ENCODE measurements around the gene EXOC4. TPM values are rescaled to one million over a fixed set of nuclear protein-coding genes. Genes with fewer than 3 reads are reported as not detected.

The EXOC4 gene
- total RNA-seq, 1 donor from 2014 or later = 94.0 TPM

DNA sequence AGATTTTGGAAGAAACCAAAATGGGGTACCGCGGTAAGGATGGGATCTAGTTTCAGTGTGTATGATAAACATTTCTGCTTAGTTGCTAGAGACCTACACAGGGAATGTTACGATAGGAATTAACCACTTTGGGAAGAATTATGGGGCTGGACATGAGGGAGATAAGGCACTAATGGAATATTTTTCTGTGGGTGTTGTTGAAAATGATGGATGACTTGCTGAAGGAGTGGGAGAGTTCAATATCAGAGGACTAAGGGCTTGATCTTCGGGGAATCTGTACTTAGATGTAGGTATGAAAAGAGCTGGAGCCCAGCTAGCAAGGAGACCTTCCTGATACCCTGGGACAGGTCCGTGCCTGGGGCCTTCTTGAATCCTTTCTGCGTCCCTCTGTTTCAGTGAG lies 303.7 kb downstream of the EXOC4 start:
- peaks cover 6% of the 10 kb centered on the region for H3K4me1 Mint-ChIP-seq (ENCODE audit: unreplicated experiment)
- no peaks in the 10 kb centered on the region for H3K36me3 Mint-ChIP-seq (ENCODE audit: low read depth, unreplicated experiment)
- H3K27ac Mint-ChIP-seq (ENCODE audit: unreplicated experiment) = no peak overlapping the region
- H3K27me3 Mint-ChIP-seq (ENCODE audit: unreplicated experiment) = no peaks in the 10 kb centered on the region
- H3K4me3 Mint-ChIP-seq (ENCODE audit: unreplicated experiment) = no peak overlapping the region
- no peaks in the 10 kb centered on the region for H3K9me3 Mint-ChIP-seq (ENCODE audit: unreplicated experiment)
- TF ChIP-seq, protein P1, sequence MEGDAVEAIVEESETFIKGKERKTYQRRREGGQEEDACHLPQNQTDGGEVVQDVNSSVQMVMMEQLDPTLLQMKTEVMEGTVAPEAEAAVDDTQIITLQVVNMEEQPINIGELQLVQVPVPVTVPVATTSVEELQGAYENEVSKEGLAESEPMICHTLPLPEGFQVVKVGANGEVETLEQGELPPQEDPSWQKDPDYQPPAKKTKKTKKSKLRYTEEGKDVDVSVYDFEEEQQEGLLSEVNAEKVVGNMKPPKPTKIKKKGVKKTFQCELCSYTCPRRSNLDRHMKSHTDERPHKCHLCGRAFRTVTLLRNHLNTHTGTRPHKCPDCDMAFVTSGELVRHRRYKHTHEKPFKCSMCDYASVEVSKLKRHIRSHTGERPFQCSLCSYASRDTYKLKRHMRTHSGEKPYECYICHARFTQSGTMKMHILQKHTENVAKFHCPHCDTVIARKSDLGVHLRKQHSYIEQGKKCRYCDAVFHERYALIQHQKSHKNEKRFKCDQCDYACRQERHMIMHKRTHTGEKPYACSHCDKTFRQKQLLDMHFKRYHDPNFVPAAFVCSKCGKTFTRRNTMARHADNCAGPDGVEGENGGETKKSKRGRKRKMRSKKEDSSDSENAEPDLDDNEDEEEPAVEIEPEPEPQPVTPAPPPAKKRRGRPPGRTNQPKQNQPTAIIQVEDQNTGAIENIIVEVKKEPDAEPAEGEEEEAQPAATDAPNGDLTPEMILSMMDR (IDR thresholded peaks at IDR 0.05; ENCODE audit: unreplicated experiment) = no peak
- no peak for DNase-seq (ENCODE audit: low spot score)

GRCh38 chr7:133560900-133561299 lies 308.0 kb downstream of the EXOC4 start:
- Mint-ChIP-seq H3K36me3 (ENCODE audit: low read depth, unreplicated experiment) (no peaks in the 10 kb centered on the region), H3K27ac (ENCODE audit: unreplicated experiment) (no peak overlapping the region), H3K4me1 (ENCODE audit: unreplicated experiment) (peaks cover 4% of the 10 kb centered on the region), H3K27me3 (ENCODE audit: unreplicated experiment) (no peaks in the 10 kb centered on the region), H3K9me3 (ENCODE audit: unreplicated experiment) (no peaks in the 10 kb centered on the region), H3K4me3 (ENCODE audit: unreplicated experiment) (no peak overlapping the region)
- no peak for DNase-seq (ENCODE audit: low spot score)
- TF ChIP-seq, protein P1 (IDR thresholded peaks at IDR 0.05; ENCODE audit: unreplicated experiment) = no peak

DNA sequence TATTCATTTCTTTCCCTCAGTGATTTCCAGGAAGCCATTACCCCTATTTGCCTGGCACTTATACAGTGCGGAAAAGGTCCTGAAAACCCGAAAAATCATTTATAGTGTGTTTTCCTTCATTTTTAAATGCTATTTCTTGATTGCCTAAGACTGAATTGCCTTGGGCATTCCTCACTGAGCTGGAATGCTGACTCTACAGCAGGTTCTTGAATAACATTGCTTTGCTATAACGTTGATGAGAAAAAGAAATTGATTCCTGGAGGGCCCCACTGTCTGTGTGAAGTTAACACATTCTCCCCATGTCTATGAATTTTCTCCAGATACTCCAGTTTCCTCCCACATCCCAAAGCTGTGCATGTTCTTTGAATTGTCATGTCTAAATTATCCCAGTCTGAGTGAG lies 308.5 kb downstream of the EXOC4 start:
- H3K4me1 Mint-ChIP-seq (ENCODE audit: unreplicated experiment) = no peaks in the 10 kb centered on the region
- H3K9me3 Mint-ChIP-seq (ENCODE audit: unreplicated experiment) = no peaks in the 10 kb centered on the region
- H3K27ac Mint-ChIP-seq (ENCODE audit: unreplicated experiment) = no peak overlapping the region
- H3K36me3 Mint-ChIP-seq (ENCODE audit: low read depth, unreplicated experiment) = no peaks in the 10 kb centered on the region
- TF ChIP-seq, protein P1 (IDR thresholded peaks at IDR 0.05; ENCODE audit: unreplicated experiment) = no peak
- no peaks in the 10 kb centered on the region for H3K27me3 Mint-ChIP-seq (ENCODE audit: unreplicated experiment)
- no peak overlapping the region for H3K4me3 Mint-ChIP-seq (ENCODE audit: unreplicated experiment)
- no peak for DNase-seq (ENCODE audit: low spot score)

GRCh38 chr7:133562621-133563020 lies 309.7 kb downstream of the EXOC4 start:
- TF ChIP-seq, protein P1 (IDR thresholded peaks at IDR 0.05; ENCODE audit: unreplicated experiment) = no peak
- Mint-ChIP-seq H3K27ac (ENCODE audit: unreplicated experiment) (no peak overlapping the region), H3K9me3 (ENCODE audit: unreplicated experiment) (no peaks in the 10 kb centered on the region), H3K4me1 (ENCODE audit: unreplicated experiment) (no peaks in the 10 kb centered on the region), H3K27me3 (ENCODE audit: unreplicated experiment) (no peaks in the 10 kb centered on the region), H3K36me3 (ENCODE audit: low read depth, unreplicated experiment) (no peaks in the 10 kb centered on the region), H3K4me3 (ENCODE audit: unreplicated experiment) (no peak overlapping the region)
- DNase-seq (ENCODE audit: low spot score) = no peak

DNA sequence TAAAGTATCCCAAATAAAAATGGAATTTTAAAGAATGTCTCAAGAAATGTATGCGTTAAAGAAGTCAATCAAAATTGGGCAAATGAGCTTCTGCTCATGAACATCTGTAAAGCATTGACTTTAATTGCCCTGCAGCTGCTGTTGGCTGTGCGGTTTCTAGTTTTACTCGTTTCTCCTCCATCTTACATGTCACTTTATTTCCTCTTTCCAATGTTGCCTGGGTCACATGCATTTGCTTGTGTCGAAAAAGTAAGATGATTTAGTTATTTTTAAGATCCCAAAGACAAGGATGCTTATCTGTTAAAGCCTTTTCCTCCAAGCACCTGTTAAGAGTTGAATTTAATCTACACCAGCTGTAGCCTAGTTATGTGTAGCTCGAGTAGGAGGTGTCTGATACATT lies 310.4 kb downstream of the EXOC4 start:
- Mint-ChIP-seq H3K4me3 (ENCODE audit: unreplicated experiment) (no peak overlapping the region), H3K27me3 (ENCODE audit: unreplicated experiment) (no peaks in the 10 kb centered on the region), H3K9me3 (ENCODE audit: unreplicated experiment) (no peaks in the 10 kb centered on the region), H3K4me1 (ENCODE audit: unreplicated experiment) (no peaks in the 10 kb centered on the region), H3K36me3 (ENCODE audit: low read depth, unreplicated experiment) (no peaks in the 10 kb centered on the region), H3K27ac (ENCODE audit: unreplicated experiment) (no peak overlapping the region)
- TF ChIP-seq, protein P1 (IDR thresholded peaks at IDR 0.05; ENCODE audit: unreplicated experiment) = no peak
- DNase-seq (ENCODE audit: low spot score) = no peak
